OCI-LY7 (cell line): ENCODE data around the gene MAPK12.

Experiments used
- EZH2phosphoT487 ChIP-seq: fragments of 200-600 bp; sonication (generic); IDR thresholded peaks from 2 replicates; pipeline ENCODE4 v1.6.1; 2018; ENCODE audit warnings: low read depth, borderline replicate concordance, mild to moderate bottlenecking, mixed run types, antibody characterized with exemption, low read length, moderate library complexity, mixed read lengths
- TF ChIP-seq, protein P1 (sequence below): fragments of 200-600 bp; sonication (generic); conservative IDR thresholded peaks from 2 replicates; pipeline ENCODE4 v1.5.1; 2014; ENCODE audit warnings: mild to moderate bottlenecking, antibody characterized with exemption, low read length, moderate library complexity, mixed read lengths

DNA sequence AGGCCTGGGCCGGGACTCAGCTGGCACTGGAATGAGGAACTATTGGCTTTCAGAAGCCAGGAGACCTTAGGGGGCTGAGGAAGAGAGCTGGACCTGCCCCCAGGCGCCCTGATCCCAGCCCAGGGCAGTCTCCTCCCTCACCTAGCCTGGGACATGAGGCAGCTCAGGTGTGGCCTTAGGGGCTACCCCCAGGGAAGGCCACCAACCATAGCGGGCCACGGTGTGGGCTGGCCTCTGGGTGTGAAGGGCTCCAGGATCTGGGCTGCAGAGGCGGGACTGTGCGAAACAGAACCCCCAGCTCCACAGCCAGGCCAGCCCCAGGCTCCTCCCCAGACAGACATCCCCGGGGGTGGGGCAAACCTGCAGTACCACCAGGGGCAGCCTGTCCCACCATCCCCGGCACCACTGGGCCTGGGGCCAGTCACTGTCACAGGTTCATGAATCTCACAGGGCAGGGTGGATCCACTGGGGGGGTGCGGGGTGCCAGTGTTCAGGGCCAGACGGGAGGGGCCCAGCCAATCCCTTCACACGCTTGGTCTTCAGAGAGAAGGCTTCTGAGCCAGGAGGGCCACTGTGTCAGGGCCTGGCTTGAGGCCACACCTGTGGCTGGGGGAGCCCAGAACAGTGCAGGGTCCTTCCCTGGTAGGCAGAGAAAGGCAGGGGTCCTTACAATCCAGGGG lies 42.5 kb upstream of the MAPK12 start:
- TF ChIP-seq, protein P1, sequence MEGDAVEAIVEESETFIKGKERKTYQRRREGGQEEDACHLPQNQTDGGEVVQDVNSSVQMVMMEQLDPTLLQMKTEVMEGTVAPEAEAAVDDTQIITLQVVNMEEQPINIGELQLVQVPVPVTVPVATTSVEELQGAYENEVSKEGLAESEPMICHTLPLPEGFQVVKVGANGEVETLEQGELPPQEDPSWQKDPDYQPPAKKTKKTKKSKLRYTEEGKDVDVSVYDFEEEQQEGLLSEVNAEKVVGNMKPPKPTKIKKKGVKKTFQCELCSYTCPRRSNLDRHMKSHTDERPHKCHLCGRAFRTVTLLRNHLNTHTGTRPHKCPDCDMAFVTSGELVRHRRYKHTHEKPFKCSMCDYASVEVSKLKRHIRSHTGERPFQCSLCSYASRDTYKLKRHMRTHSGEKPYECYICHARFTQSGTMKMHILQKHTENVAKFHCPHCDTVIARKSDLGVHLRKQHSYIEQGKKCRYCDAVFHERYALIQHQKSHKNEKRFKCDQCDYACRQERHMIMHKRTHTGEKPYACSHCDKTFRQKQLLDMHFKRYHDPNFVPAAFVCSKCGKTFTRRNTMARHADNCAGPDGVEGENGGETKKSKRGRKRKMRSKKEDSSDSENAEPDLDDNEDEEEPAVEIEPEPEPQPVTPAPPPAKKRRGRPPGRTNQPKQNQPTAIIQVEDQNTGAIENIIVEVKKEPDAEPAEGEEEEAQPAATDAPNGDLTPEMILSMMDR: peak; percentile 36; the same call in 1 of the 2 replicates
- TF ChIP-seq EZH2phosphoT487: no peak
